Measurements from ENCODE around the gene FITM1.

FITM1 gene

DNA sequence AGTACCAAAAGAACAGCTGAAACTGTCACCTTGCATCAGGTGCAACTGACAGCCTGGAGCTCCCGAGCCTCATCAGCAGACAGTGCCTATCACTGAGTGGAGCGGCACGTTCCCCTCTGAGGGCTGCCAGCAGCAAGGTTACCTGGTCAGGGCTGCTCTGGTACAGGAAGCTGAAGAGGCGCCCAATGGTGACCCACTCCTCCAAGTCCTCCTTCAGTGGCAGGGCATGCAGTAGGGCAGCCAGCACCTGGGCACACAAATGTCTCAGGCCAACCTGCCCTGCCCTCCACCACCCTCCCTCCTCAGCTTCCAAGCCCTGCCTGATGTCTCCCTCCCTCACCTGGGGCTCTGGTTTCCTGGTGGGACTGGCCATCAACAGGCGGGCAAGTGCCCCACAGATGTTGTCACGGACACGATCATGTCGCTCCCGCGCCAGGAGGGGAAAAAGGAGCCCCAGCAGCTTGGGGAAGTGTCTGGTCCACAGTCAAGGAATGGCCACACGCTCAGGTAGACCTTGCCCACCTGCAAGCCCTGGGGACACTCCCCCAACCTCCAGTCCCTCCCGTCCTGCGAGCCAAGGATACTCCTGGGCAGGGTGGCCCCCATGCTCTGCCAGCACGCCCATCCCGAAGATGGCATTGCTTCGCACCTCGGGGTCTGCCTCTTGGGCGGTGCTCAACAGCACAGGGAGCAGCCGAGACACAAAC lies 51.1 kb downstream of the FITM1 start:
- H3K4me3 ChIP-seq (ENCODE audit: control insufficient read depth, low read depth, low read length), result no peak overlapping the region
- DNase-seq (ENCODE audit: low read depth), result no peak
- TF ChIP-seq, protein P1, sequence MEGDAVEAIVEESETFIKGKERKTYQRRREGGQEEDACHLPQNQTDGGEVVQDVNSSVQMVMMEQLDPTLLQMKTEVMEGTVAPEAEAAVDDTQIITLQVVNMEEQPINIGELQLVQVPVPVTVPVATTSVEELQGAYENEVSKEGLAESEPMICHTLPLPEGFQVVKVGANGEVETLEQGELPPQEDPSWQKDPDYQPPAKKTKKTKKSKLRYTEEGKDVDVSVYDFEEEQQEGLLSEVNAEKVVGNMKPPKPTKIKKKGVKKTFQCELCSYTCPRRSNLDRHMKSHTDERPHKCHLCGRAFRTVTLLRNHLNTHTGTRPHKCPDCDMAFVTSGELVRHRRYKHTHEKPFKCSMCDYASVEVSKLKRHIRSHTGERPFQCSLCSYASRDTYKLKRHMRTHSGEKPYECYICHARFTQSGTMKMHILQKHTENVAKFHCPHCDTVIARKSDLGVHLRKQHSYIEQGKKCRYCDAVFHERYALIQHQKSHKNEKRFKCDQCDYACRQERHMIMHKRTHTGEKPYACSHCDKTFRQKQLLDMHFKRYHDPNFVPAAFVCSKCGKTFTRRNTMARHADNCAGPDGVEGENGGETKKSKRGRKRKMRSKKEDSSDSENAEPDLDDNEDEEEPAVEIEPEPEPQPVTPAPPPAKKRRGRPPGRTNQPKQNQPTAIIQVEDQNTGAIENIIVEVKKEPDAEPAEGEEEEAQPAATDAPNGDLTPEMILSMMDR (IDR thresholded peaks at IDR 0.05; ENCODE audit: control insufficient read depth, insufficient read depth, low read depth, low read length, missing control alignments), result no peak
